ENCODE results near the gene ZC3H13. TPM values are rescaled to one million over a fixed set of nuclear protein-coding genes. Genes with fewer than 3 reads are reported as not detected.

ZC3H13 gene
- total RNA-seq, 1 experiment from 2014 or later: 61.9 TPM

GRCh38 chr13:46057256-46058015 lies 4.9 kb upstream of the ZC3H13 start:
- TF ChIP-seq CTCF (conservative IDR thresholded peaks at IDR 0.05): no peak
- no peak overlapping the region for H3K27ac Mint-ChIP-seq
- H3K4me3 Mint-ChIP-seq: no peak overlapping the region

More at GRCh38 chr13:46057256-46058015, 4.9 kb upstream of the ZC3H13 start:
- Histone ChIP-seq H3K9me3 (ENCODE audit: control insufficient read depth, low read depth, low read length) (no peaks in the 10 kb centered on the region), H3K27me3 (ENCODE audit: insufficient read depth, low read length) (no peaks in the 10 kb centered on the region), H3K23ac (ENCODE audit: insufficient read length, low read depth, low read length) (no peak overlapping the region), H2BK120ac (ENCODE audit: low read depth, low read length, poor library complexity, severe bottlenecking) (no peak overlapping the region), H2AFZ (ENCODE audit: low read length) (no peak overlapping the region), H2BK5ac (ENCODE audit: insufficient read length, low read length) (no peak overlapping the region), H3K4me2 (ENCODE audit: insufficient read depth, insufficient read length, low read length) (no peak overlapping the region), H3K79me1 (ENCODE audit: insufficient read depth, low read depth, low read length, poor library complexity, severe bottlenecking) (no peaks in the 10 kb centered on the region), H2BK20ac (ENCODE audit: low read depth, low read length, poor library complexity, severe bottlenecking) (no peak overlapping the region), H3K79me2 (ENCODE audit: insufficient read depth, low read length) (no peaks in the 10 kb centered on the region), H3K4ac (ENCODE audit: low read depth, low read length) (no peak overlapping the region), H4K20me1 (ENCODE audit: control insufficient read depth, insufficient read depth, insufficient read length) (no peaks in the 10 kb centered on the region), H3T11ph (ENCODE audit: low read length) (no peak overlapping the region), H3K27ac (ENCODE audit: insufficient read length, low read depth, low read length) (no peak overlapping the region), H2AK5ac (ENCODE audit: insufficient read length, low read length) (no peak overlapping the region), H3K23me2 (ENCODE audit: insufficient read length, low read depth, low read length, poor library complexity, severe bottlenecking) (no peaks in the 10 kb centered on the region), H3K18ac (ENCODE audit: insufficient read length, low read depth, low read length) (no peak overlapping the region), H3K9ac (ENCODE audit: extremely low read depth, insufficient read length, low read length) (no peak overlapping the region), H4K8ac (replicated peaks; ENCODE audit: insufficient read length, low read depth, low read length) (no peak overlapping the region), H3K56ac (ENCODE audit: insufficient read length, low read depth, low read length) (no peak overlapping the region), H4K91ac (ENCODE audit: insufficient read length, low read depth, low read length) (no peak overlapping the region), H3K14ac (ENCODE audit: insufficient read depth, low read length) (no peak overlapping the region), H4K5ac (ENCODE audit: insufficient read length, low read depth, low read length) (no peak overlapping the region), H2BK15ac (ENCODE audit: low read depth, low read length) (no peak overlapping the region), H3K4me1 (ENCODE audit: insufficient read depth, low read length) (no peaks in the 10 kb centered on the region), H2BK12ac (ENCODE audit: insufficient read length, low read depth, low read length) (no peak overlapping the region)
- Mint-ChIP-seq H3K4me1 (peaks cover 3 to 8% of the 10 kb centered on the region in 2 experiments), H3K9me3 (no peaks in the 10 kb centered on the region), H3K27me3 (ENCODE audit: low read depth) (no peaks in the 10 kb centered on the region; the same call in 1 of the 2 replicates), H3K36me3 (ENCODE audit: insufficient read depth in 1 of 3, low read depth in 3 of 3) (no peaks in the 10 kb centered on the region)
- no peak for DNase-seq
- WGBS (ENCODE audit: extremely low coverage, insufficient read length, low lambda C conversion rate): no CpG with 5 or more reads among the region's 5 CpGs

Data from H9 (cell line).